ENCODE measurements around the gene ZNF35.
A peak's percentile ranks its signal among the peaks of the same experiment; 100 is the strongest.

The ZNF35 gene

GRCh38 chr3:44624749-44625480 lies 23.6 kb upstream of the ZNF35 start, which contains the start of gene ZNF197:
TSS of gene ZNF197 (plus strand) at chr3:44625036. CDS start at chr3:44629155, 4,119 bp downstream.
- TF ChIP-seq RARB (CRISPR knock-in tag; IDR thresholded peaks at IDR 0.05) (no peak), CSRNP3 (CRISPR knock-in tag; IDR thresholded peaks at IDR 0.05) (no peak), ZNF70 (CRISPR knock-in tag; IDR thresholded peaks at IDR 0.05) (no peak), ARNTL (CRISPR knock-in tag; IDR thresholded peaks at IDR 0.05; ENCODE audit: borderline replicate concordance, low read depth) (no peak), TCF4 (CRISPR knock-in tag; IDR thresholded peaks at IDR 0.05; ENCODE audit: borderline replicate concordance) (no peak), TSHZ2 (CRISPR knock-in tag; IDR thresholded peaks at IDR 0.05) (no peak), ZNF565 (CRISPR knock-in tag; conservative IDR thresholded peaks at IDR 0.05; ENCODE audit: low read depth) (no peak), ISL1 (CRISPR knock-in tag; IDR thresholded peaks at IDR 0.05) (no peak), GLIS3 (CRISPR knock-in tag; IDR thresholded peaks at IDR 0.05) (no peak), SNAI2 (CRISPR knock-in tag; IDR thresholded peaks at IDR 0.05) (no peak), CREB5 (CRISPR knock-in tag; IDR thresholded peaks at IDR 0.05; ENCODE audit: low read depth) (no peak), ZC3H10 (CRISPR knock-in tag; IDR thresholded peaks at IDR 0.05) (no peak), OSR1 (CRISPR knock-in tag; IDR thresholded peaks at IDR 0.05) (no peak), CSDC2 (CRISPR knock-in tag; IDR thresholded peaks at IDR 0.05) (no peak), PATZ1 (CRISPR knock-in tag; IDR thresholded peaks at IDR 0.05; ENCODE audit: borderline replicate concordance) (no peak)
- peak; percentile 99 for ATAC-seq

- TF ChIP-seq PATZ1 (CRISPR knock-in tag; IDR thresholded peaks at IDR 0.05; ENCODE audit: borderline replicate concordance) (no peak), ZNF8 (CRISPR knock-in tag; IDR thresholded peaks at IDR 0.05) (no peak), ZFP3 (CRISPR knock-in tag; IDR thresholded peaks at IDR 0.05) (no peak), ISL1 (CRISPR knock-in tag; IDR thresholded peaks at IDR 0.05) (no peak), POU6F1 (CRISPR knock-in tag; IDR thresholded peaks at IDR 0.05; ENCODE audit: borderline replicate concordance, low read depth) (no peak), ZNF565 (CRISPR knock-in tag; conservative IDR thresholded peaks at IDR 0.05; ENCODE audit: low read depth) (no peak), BACH2 (CRISPR knock-in tag; IDR thresholded peaks at IDR 0.05; ENCODE audit: borderline replicate concordance) (no peak), TSHZ2 (CRISPR knock-in tag; IDR thresholded peaks at IDR 0.05) (no peak), PPARA (CRISPR knock-in tag; IDR thresholded peaks at IDR 0.05; ENCODE audit: borderline replicate concordance) (no peak), ZC3H10 (CRISPR knock-in tag; IDR thresholded peaks at IDR 0.05) (no peak), CSDC2 (CRISPR knock-in tag; IDR thresholded peaks at IDR 0.05) (no peak), TOX (CRISPR knock-in tag; IDR thresholded peaks at IDR 0.05; ENCODE audit: borderline replicate concordance) (no peak), ZFP30 (CRISPR knock-in tag; IDR thresholded peaks at IDR 0.05) (no peak), RARB (CRISPR knock-in tag; IDR thresholded peaks at IDR 0.05) (no peak), ESRRG (CRISPR knock-in tag; IDR thresholded peaks at IDR 0.05) (no peak), CSRNP3 (CRISPR knock-in tag; IDR thresholded peaks at IDR 0.05) (no peak), GLIS3 (CRISPR knock-in tag; IDR thresholded peaks at IDR 0.05) (no peak)
- ATAC-seq = no peak
These were observed 19.8 kb upstream of the ZNF35 start for GRCh38 chr3:44628716-44629115.
